HG03280 (cell line): ENCODE results near the gene PIPOX.
"Not testable (repeated sequence)": the region's sequence is repeated elsewhere in the genome, so short reads cannot be mapped to it uniquely, and the experiment has no call there.

Experiments used
- ATAC-seq: cut with Tn5 transposase; IDR thresholded peaks from one replicate; pipeline ENCODE4 v1.9.1; 2021; ENCODE audit warnings: mild to moderate bottlenecking, moderate library complexity; ENCODE audit not compliant: unreplicated experiment

The PIPOX gene

GRCh38 chr17:29074488-29074887, 31.5 kb downstream of the PIPOX start:
- ATAC-seq = no peak

- ATAC-seq = no peak
Observed at GRCh38 chr17:29076087-29076486, 33.1 kb downstream of the PIPOX start.

- ATAC-seq = no peak
Observed at GRCh38 chr17:29076722-29077121, 33.8 kb downstream of the PIPOX start.

GRCh38 chr17:29077320-29077719, 34.4 kb downstream of the PIPOX start:
- no peak for ATAC-seq

DNA sequence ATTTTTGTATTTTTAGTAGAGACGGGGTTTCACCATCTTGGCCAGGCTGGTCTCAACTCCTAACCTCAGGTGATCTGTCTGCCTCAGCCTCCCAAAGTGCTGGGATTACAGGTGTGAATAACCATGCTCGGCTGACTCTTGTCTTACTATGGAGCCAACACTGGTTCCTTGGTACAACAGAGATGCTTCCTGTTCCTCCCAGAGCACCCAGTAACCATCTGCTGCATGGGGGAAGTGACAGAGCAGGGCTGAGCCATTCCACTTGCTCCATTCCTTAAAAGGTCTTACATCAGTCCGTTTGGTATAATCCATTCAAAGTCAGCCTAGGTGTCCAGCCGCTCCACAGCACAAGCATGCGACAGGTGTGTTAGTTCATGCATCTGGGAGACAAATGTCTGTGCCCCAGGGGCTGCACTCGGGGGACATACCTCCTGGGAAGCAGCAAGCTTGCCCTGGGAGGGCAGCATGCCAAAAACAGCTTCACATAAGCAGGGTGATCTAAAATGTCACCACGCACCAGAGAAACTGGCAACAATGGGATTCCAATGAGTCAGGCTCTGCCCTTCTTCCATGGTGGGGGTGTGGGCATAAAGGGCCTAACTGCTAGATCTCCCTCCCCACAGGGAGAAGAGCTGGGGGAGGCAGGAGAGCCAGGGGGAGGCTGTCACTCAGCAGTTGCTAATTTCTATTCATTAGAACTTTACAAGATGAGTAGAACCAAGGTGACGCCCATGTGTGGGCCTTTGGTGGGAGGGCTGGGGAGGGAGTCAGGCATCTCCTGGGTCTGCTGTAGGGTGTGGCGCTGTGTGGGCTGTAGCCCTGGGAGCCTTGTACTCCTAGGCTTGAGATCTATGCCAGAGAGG, 35.5 kb downstream of the PIPOX start:
- ATAC-seq = no peak

- ATAC-seq = no peak
Observed at GRCh38 chr17:29079433-29079832, 36.5 kb downstream of the PIPOX start.

DNA sequence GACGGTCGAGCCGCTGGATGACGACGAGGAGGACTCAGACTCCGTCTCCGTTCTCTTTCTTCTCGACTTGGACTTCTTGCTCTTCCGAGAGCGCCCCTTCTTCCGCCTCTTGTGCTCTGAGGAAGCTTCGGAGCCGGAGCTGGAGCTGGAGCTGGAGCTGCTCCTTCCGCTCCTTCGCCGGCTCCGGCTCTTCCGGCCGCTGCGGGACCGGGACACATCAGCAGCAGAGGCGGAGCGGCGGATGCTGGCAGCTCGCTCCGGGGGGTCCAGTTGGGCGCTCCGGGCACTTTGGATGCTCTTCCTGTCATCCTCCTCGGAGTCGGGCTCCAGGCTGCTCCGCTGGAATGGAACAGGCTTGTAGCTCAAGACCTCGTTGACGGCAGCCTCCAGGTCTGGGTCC, 36.9 kb downstream of the PIPOX start:
- ATAC-seq = no peak

GRCh38 chr17:29080323-29080722, 37.4 kb downstream of the PIPOX start:
- no peak for ATAC-seq

DNA sequence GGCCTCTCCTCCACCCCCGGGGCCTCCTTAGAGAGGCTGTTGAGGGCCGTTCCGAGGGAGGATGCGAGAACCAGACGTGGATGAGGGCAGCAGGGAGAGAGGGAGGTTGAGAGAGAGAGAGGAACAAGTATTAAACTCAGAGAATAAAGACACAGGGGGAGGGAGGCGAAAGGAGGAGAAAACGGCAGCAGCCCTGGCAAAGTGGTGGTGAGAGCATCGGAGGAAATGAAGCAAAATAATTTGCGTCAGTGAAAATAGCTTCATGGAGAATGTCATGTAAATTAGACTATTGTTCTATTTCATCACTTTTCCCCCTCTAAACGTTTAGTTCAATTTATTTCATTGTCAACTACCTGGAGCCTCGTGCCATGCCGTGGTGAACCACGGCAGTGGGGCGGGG, 38.0 kb downstream of the PIPOX start:
- no peak for ATAC-seq

DNA sequence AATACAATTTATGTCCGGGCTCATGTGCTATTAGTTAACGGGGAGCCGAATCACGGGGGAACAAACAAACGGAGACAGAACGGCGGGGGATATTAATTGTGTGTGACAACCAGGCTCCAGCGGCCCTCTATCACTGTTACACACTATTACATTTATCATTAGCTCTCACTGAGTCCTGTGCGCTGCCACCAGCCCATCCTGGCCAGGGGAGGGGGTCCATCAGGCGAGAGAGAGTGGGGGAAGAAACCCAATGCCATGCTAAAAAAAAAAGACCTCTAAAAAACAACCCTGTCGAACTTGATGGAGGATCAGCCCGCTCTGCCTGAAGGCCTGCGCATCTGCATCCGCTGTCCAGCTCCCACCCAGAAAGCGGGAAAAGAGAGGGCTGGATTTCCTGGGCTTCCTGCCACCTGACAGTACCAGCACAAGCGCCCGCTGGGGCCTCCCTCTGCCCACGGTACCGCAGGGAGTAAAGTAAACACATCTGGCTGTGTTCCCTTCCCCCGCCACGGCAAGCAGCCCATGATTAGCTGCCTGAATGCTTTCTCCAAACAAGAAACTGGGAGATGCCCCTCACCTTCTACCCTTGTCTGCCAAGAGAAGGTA, 41.7 kb downstream of the PIPOX start:
- ATAC-seq = no peak

DNA sequence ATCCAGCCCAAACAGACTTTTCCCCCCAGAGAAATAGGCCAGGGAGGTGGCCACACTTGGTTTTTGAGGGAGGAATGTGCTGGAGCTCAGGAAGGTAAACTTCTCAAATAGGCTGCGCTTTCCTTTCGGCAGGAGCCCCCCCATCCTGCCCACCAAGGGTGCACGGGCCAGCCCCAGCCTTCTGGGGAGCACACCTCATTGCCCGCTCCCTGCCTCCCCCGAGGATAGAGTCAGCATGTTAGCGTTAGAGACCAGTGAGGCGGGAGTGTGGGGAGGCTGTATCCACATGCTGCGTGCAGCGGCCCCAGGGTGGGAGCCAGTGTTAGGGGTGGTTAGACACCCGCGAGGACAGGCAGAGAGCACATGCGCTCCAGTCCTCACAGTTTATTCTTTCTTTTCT, 42.3 kb downstream of the PIPOX start:
- ATAC-seq = no peak

- no peak for ATAC-seq
Observed at GRCh38 chr17:29086628-29087332, 43.8 kb downstream of the PIPOX start.

DNA sequence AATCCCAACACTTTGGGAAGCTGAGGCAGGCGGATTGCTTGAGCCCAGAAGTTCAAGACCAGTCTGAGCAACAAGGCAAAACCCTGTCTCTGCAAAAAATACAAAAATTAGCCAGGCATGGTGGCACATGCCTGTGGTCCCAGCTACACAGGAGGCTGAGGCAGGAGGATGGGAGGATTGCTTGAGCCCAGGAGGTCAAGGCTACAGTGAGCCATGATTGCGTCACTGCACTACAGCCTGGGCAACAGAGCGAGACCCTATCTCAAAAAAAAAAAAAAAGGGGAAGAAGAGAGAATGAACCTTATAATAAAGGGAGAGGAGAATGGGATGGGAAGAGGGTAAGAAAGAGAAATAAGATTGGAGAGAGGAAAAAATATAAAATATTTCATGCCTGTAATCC, 45.8 kb downstream of the PIPOX start:
- not testable (repeated sequence) for ATAC-seq

- ATAC-seq = no peak
Observed at GRCh38 chr17:29089601-29090044, 46.7 kb downstream of the PIPOX start.

- ATAC-seq = no peak
Observed at GRCh38 chr17:29090108-29090507, 47.2 kb downstream of the PIPOX start.

- no peak for ATAC-seq
Observed at GRCh38 chr17:29090750-29091605, 48.0 kb downstream of the PIPOX start.

DNA sequence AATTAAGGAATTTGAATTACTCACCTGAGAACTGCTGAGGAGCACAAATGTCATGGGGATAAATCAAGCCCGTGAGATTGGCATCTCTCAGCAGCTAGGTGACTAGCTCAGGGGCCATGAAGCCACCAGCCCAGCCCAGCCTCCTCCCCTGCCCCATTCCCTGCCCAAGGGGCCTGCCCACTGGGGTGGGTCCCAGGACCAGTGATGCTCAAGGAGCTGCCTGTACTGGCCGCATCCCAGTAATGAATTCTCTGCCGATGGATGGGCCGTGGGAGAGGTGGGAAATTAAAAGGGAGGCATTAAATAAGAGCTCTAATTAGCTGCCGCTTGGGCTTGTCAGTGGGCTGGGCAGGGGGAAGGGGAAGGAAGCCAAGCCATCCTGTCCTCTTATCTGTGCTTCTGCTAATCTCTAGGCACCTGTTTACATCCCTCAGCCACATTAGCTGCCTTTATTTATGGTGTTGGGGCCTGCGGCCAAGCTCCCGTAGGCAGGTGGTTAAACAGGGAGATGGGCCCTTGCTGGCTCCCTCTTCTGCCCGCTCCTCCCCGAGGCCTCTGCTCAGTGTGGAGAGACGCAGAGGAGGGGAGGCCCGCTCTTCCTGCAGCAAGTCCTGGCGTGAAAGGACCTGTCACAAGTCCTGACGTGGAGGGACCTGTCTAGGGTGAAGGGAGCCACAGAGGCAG, 48.8 kb downstream of the PIPOX start:
- no peak for ATAC-seq

- ATAC-seq = no peak
Observed at GRCh38 chr17:29093090-29093871, 50.3 kb downstream of the PIPOX start.

DNA sequence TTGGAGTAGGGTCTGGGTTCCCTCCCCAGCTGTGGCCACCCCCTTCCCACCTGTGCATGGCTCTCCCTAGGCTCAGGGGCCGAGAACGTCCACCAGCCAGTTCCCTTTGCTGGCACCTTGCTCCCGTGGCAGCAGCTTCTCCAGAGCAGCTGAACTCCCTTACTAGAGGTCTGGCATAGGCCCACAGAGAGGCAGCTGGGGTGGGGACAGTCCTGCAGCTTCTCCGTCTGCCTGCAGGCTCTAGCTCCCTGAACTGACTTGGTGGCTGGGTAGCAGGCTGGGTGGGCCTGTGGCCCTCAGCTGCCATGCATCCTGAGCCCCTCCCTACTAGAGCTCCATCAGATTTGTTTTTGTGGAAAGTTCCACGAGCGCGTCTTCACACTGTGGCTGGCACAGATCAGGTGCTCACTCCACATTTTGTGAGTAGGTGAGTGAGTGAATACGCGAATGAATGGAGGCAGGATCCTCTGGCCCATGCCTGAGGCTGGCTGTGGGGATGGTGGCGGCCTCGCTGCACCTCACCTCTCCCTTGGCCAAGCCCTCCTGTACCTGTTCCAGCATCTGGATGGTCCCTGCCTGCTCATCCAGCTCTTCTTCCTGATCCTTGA, 51.3 kb downstream of the PIPOX start:
- ATAC-seq = no peak
